LNCaP clone FGC (cell line): ENCODE measurements around the gene SLAMF1.
"Not testable (repeated sequence)": the region's sequence is repeated elsewhere in the genome, so short reads cannot be mapped to it uniquely, and the experiment has no call there.

Experiments used
- DNase-seq: peaks from one replicate; pipeline ENCODE4 v3.0.0-alpha.2; 2011; ENCODE audit warnings: low read depth
- H3K4me3 ChIP-seq: 2 replicates; pipeline ENCODE4 v1.5.1; 2011; ENCODE audit warnings: mild to moderate bottlenecking, low read depth, low read length, control low read depth
- CTCF ChIP-seq: IDR thresholded peaks from 2 replicates; pipeline ENCODE4 v1.5.1; 2012; ENCODE audit warnings: mild to moderate bottlenecking; ENCODE audit not compliant: control insufficient read depth, insufficient read depth; ENCODE audit errors: extremely low read depth

Gene SLAMF1

DNA sequence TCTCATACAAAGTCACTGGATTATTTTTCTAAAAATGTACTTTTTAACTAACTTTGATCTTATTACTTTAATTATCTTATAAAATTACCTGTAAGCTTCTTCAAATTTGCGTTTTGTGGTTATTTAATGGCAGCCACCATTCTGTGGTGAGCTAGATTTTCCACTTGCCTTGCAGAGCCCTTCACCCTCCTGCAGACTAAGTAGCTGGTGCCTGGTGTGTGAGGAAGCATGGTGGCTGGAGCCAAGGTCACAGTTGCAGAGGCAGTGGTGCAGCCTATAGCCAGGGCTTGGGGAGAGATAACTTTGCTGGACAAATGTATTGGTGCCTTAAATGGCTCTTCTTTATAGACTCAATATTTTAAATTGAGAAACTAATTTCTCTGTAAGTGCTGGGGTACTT is 56.4 kb downstream of the SLAMF1 start:
- no peak for TF ChIP-seq CTCF
- no peak overlapping the region for H3K4me3 ChIP-seq
- DNase-seq, result no peak

GRCh38 chr1:160588468-160588867 is 58.4 kb downstream of the SLAMF1 start:
- TF ChIP-seq CTCF, result no peak
- DNase-seq, result no peak
- H3K4me3 ChIP-seq, result no peak overlapping the region

DNA sequence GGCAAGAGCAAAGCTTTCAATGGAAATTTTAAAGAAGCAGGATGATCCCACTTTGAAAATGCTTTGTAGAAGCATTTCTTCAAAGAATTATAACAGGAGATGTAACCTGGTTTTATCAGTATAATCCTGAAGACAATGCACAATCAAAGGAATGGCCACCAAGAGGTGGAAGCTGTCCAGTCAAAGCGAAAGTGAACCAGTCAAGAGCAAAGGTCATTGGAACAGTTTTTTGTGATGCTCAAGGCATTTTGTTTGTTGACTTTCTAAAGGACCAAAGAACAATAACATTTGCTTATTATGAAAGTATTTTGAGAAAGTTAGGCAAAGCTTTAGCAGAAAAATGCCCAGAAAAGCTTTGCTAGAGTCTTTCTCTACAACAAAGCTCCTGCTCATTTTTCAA is 62.1 kb downstream of the SLAMF1 start:
- TF ChIP-seq CTCF, result no peak
- no peak overlapping the region for H3K4me3 ChIP-seq
- DNase-seq, result no peak

DNA sequence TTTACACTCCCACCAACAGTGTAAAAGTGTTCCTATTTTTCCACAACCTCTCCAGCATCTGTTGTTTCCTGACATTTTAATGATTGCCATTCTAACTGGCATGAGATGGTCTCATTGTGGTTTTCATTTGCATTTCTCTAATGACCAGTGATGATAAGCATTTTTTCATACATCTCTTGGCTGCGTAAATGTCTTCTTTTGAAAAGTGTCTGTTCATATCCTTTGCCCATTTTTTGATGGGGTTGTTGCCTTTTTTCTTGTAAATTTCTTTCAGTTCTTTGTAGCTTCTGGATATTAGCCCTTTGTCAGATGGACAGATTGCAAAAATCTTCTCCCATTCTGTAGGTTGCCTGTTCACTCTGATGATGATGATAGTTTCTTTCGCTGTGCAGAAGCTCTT is 63.9 kb downstream of the SLAMF1 start:
- not testable (repeated sequence) for H3K4me3 ChIP-seq, DNase-seq

DNA sequence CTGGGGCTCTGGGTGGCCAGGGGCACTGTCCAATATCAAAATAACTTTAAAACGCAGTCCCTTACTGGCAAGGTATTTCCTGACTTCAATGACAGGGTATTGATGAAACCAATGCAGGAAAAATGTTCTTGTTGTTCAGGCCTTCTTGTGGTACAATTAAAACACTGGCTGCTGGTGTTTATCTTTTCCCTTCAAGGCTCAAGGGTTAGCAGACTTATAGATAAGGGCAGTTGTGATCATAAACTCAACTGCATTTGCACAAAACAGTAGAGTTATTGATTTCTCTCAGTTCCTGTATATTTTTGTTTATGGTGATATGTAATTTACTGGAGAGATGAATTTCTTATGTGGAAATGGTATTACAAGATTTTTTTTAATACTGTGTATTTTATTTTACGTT is 64.9 kb downstream of the SLAMF1 start:
- H3K4me3 ChIP-seq, result no peak overlapping the region
- no peak for DNase-seq
- TF ChIP-seq CTCF, result no peak

GRCh38 chr1:160580221-160580812 is 66.5 kb downstream of the SLAMF1 start:
- DNase-seq, result no peak
- H3K4me3 ChIP-seq, result no peak overlapping the region
- TF ChIP-seq CTCF, result no peak

DNA sequence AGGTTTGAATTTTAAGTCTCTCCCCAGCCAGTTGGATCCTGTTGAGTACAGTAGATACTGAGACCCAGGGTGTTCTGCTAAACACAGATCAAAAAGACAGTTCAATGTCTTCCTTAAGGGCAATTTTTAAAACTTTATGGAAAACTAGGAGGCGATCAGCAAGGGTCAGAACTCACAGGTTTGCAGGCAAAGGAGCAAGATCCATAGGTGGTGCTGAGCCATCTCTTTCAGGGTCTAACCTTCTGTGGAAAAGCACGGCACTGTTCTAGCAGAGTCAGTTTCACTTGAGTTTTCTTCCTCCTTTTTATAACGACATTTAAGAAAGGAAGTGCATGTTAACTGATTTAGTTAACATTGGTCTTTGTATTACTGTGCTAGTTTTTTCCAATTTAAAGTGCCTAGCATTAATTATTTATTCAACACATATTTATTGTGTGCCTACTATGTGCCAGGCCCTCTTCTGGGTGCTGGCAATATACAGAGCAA is 67.6 kb downstream of the SLAMF1 start, which contains the start of gene CD84:
TSS of gene CD84 (minus strand) at position 281 of the 486 bp plus-strand sequence. CDS start at position 222, 59 bp downstream.
- no peak for DNase-seq
- TF ChIP-seq CTCF, result no peak
- no peak within 1 kb of the TSS for H3K4me3 ChIP-seq
